GM19099 (cell line): ENCODE measurements around the gene SPC24.

Experiments used
- POLR2A ChIP-seq: IDR thresholded peaks from 3 replicates; pipeline ENCODE4 v1.6.1; 2011; ENCODE audit warnings: low read depth; ENCODE audit not compliant: insufficient read length; ENCODE audit errors: extremely low read depth

The SPC24 gene

GRCh38 chr19:11125994-11126685, 29.4 kb downstream of the SPC24 start:
- TF ChIP-seq POLR2A, result no peak

- no peak for TF ChIP-seq POLR2A
Measured at GRCh38 chr19:11123114-11123513, 32.5 kb downstream of the SPC24 start.

GRCh38 chr19:11116507-11116906, 39.1 kb downstream of the SPC24 start:
- TF ChIP-seq POLR2A, result no peak

- no peak for TF ChIP-seq POLR2A
Measured at GRCh38 chr19:11115895-11116446, 39.6 kb downstream of the SPC24 start.

GRCh38 chr19:11115042-11115441, 40.5 kb downstream of the SPC24 start:
- no peak for TF ChIP-seq POLR2A

- TF ChIP-seq POLR2A, result no peak
Measured at GRCh38 chr19:11113140-11113708, 42.4 kb downstream of the SPC24 start.

GRCh38 chr19:11111771-11112144, 43.8 kb downstream of the SPC24 start:
- TF ChIP-seq POLR2A, result no peak

- peak; percentile 8 for TF ChIP-seq POLR2A
Measured at GRCh38 chr19:11111117-11111770, 44.3 kb downstream of the SPC24 start.

- no peak for TF ChIP-seq POLR2A
Measured at GRCh38 chr19:11108746-11109145, 46.8 kb downstream of the SPC24 start.

GRCh38 chr19:11106477-11106876, 49.1 kb downstream of the SPC24 start:
- TF ChIP-seq POLR2A, result no peak

GRCh38 chr19:11105014-11105636, 50.5 kb downstream of the SPC24 start:
- no peak for TF ChIP-seq POLR2A

- no peak for TF ChIP-seq POLR2A
Measured at GRCh38 chr19:11102944-11103343, 52.6 kb downstream of the SPC24 start.

- TF ChIP-seq POLR2A, result no peak
Measured at GRCh38 chr19:11101057-11101456, 54.5 kb downstream of the SPC24 start.

- TF ChIP-seq POLR2A, result no peak
Measured at GRCh38 chr19:11100049-11100448, 55.5 kb downstream of the SPC24 start.

GRCh38 chr19:11098861-11099260, 56.7 kb downstream of the SPC24 start:
- TF ChIP-seq POLR2A, result no peak
